NOMO-1 treated with DMSO at 0.1 percent for 48 hours (cell line): ENCODE measurements around the gene TREML4.
"Not testable (repeated sequence)": the region's sequence is repeated elsewhere in the genome, so short reads cannot be mapped to it uniquely, and the experiment has no call there.

Experiments
- DNase-seq: peaks from one replicate; lab custom pipeline; 2025; ENCODE audit not compliant: unreplicated experiment; lab: John Stamatoyannopoulos, UW

The TREML4 gene

GRCh38 chr6:41201764-41202173, 26.4 kb upstream of the TREML4 start:
- DNase-seq = no peak

GRCh38 chr6:41204156-41204555, 24.0 kb upstream of the TREML4 start:
- no peak for DNase-seq

- no peak for DNase-seq
These were observed 19.6 kb upstream of the TREML4 start for GRCh38 chr6:41208439-41209106.

- DNase-seq = no peak
These were observed 18.4 kb upstream of the TREML4 start for GRCh38 chr6:41209547-41210320.

- no peak for DNase-seq
These were observed 13.4 kb upstream of the TREML4 start for GRCh38 chr6:41214559-41215238.

GRCh38 chr6:41215777-41216176, 12.4 kb upstream of the TREML4 start:
- DNase-seq = no peak

GRCh38 chr6:41216616-41217015, 11.5 kb upstream of the TREML4 start:
- no peak for DNase-seq

- DNase-seq = peak; percentile 39
These were observed 6.1 kb upstream of the TREML4 start for GRCh38 chr6:41222045-41222444.

- peak; percentile 22 for DNase-seq
These were observed 5.6 kb upstream of the TREML4 start for GRCh38 chr6:41222513-41222912.

- no peak for DNase-seq
These were observed 3.3 kb upstream of the TREML4 start for GRCh38 chr6:41224800-41225199.

- no peak for DNase-seq
These were observed 1.4 kb upstream of the TREML4 start for GRCh38 chr6:41226752-41227151.

GRCh38 chr6:41228616-41229015, 467 bp downstream of the TREML4 start:
- peak; percentile 24 for DNase-seq

GRCh38 chr6:41229721-41230120, 1.6 kb downstream of the TREML4 start:
- DNase-seq = no peak

- no peak for DNase-seq
These were observed 3.1 kb downstream of the TREML4 start for GRCh38 chr6:41231246-41231645.

GRCh38 chr6:41232667-41233066, 4.5 kb downstream of the TREML4 start:
- no peak for DNase-seq

GRCh38 chr6:41236276-41236675, 8.1 kb downstream of the TREML4 start:
- DNase-seq = no peak

- no peak for DNase-seq
These were observed 9.0 kb downstream of the TREML4 start for GRCh38 chr6:41237128-41237527.

GRCh38 chr6:41239467-41240159, 11.5 kb downstream of the TREML4 start:
- DNase-seq = no peak

- not testable (repeated sequence) for DNase-seq
These were observed 18.4 kb downstream of the TREML4 start for GRCh38 chr6:41246529-41246928.

- DNase-seq = no peak
These were observed 19.2 kb downstream of the TREML4 start for GRCh38 chr6:41247288-41247865.
